IMR-90 (cell line): ENCODE data around the gene DOCK9. TPM values are rescaled to one million over a fixed set of nuclear protein-coding genes. Genes with fewer than 3 reads are reported as not detected.

ENCODE experiments used
- ATAC-seq: fragments of 200-7000 bp; cut with Tn5 transposase; 2 replicates; pipeline ENCODE4 v1.9.1; 2020; ENCODE audit warnings: low read depth, mild to moderate bottlenecking, moderate library complexity
- BruUV-seq: library from RNA; stranded (reverse); fragments of 400-500 nt; replicated peaks from 2 replicates; lab custom pipeline; 2021; lab: Mats Ljungman, UMichigan
- CTCF ChIA-PET: fragments of 300-600 bp; formaldehyde crosslinking; extraction: SDS; loops from one replicate; lab custom pipeline; 2021; ENCODE audit warnings: antibody characterized with exemption; lab: Yijun Ruan, JAX
- POLR2A ChIA-PET: fragments of 300-600 bp; sonication (Branson Sonifier 250); formaldehyde crosslinking; loops from one replicate; lab custom pipeline; 2022; ENCODE audit warnings: antibody characterized with exemption; ENCODE audit not compliant: unreplicated experiment; lab: Charles Lee
- DNase-seq: peaks from one replicate; pipeline ENCODE4 v3.0.0; 2013
- H2AFZ ChIP-seq: replicated peaks from 2 replicates; pipeline ENCODE3; 2013; ENCODE audit warnings: low read length, mild to moderate bottlenecking; ENCODE audit not compliant: poor library complexity
- H2AK5ac ChIP-seq: 2 replicates; pipeline ENCODE4 v1.6.1; 2013; ENCODE audit warnings: low read depth, low read length, inconsistent platforms
- H2AK9ac ChIP-seq: replicated peaks from 2 replicates; pipeline ENCODE3; 2013; ENCODE audit warnings: mild to moderate bottlenecking, low read depth, low read length, moderate library complexity; ENCODE audit not compliant: poor library complexity
- H2BK120ac ChIP-seq: 2 replicates; pipeline ENCODE4 v1.6.1; 2013; ENCODE audit warnings: low read depth, low read length, inconsistent platforms
- H2BK15ac ChIP-seq: 3 replicates; pipeline ENCODE4 v1.6.1; 2013; ENCODE audit warnings: low read depth, low read length, inconsistent platforms
- H2BK20ac ChIP-seq: 2 replicates; pipeline ENCODE4 v1.6.1; 2013; ENCODE audit warnings: low read depth, mild to moderate bottlenecking, inconsistent platforms, low read length, moderate library complexity
- H2BK5ac ChIP-seq: 2 replicates; pipeline ENCODE4 v1.6.1; 2013; ENCODE audit warnings: mild to moderate bottlenecking, low read depth, low read length, inconsistent platforms; ENCODE audit not compliant: poor library complexity, severe bottlenecking
- H3K14ac ChIP-seq: replicated peaks from 2 replicates; pipeline ENCODE4 v1.6.1; 2013; ENCODE audit warnings: low read depth, low read length, inconsistent platforms
- H3K18ac ChIP-seq: 2 replicates; pipeline ENCODE4 v1.6.1; 2013; ENCODE audit warnings: low read depth, low read length, control low read depth
- H3K23ac ChIP-seq: 2 replicates; pipeline ENCODE4 v1.6.1; 2013; ENCODE audit warnings: low read depth, low read length, inconsistent platforms
- H3K27ac ChIP-seq: 2 replicates; pipeline ENCODE4 v1.5.1; 2013; ENCODE audit warnings: mild to moderate bottlenecking, control low read depth, low read length; ENCODE audit not compliant: insufficient read depth
- H3K27me3 ChIP-seq: 2 replicates; pipeline ENCODE4 v1.6.1; 2013; ENCODE audit warnings: low read length; ENCODE audit not compliant: control insufficient read depth, insufficient read depth
- H3K36me3 ChIP-seq: 2 replicates; pipeline ENCODE4 v1.6.1; 2013; ENCODE audit warnings: low read length, mixed read lengths; ENCODE audit not compliant: control insufficient read depth, insufficient read depth
- H3K4ac ChIP-seq: 2 replicates; pipeline ENCODE4 v1.6.1; 2013; ENCODE audit warnings: low read depth, low read length, inconsistent platforms
- H3K4me1 ChIP-seq: 2 replicates; pipeline ENCODE4 v1.6.1; 2013; ENCODE audit warnings: low read length, mixed read lengths; ENCODE audit not compliant: control insufficient read depth, insufficient read depth
- H3K4me2 ChIP-seq: 2 replicates; pipeline ENCODE4 v1.6.1; 2013; ENCODE audit warnings: low read depth, mild to moderate bottlenecking, control low read depth, low read length, moderate library complexity
- H3K4me3 ChIP-seq: 2 replicates; pipeline ENCODE4 v1.5.1; 2013; ENCODE audit warnings: low read depth, mild to moderate bottlenecking, control low read depth, low read length, moderate library complexity; ENCODE audit not compliant: insufficient read depth
- H3K56ac ChIP-seq: 2 replicates; pipeline ENCODE4 v1.6.1; 2013; ENCODE audit warnings: low read length, inconsistent platforms; ENCODE audit not compliant: insufficient read depth; ENCODE audit errors: extremely low read depth
- H3K79me1 ChIP-seq, 2 experiments: 2 replicates each; pipeline ENCODE4 v1.6.1; 2013; ENCODE audit warnings: low read length in 2 of 2, inconsistent platforms in 1 of 2, low read depth in 1 of 2
- H3K9ac ChIP-seq: 2 replicates; pipeline ENCODE4 v1.6.1; 2013; ENCODE audit warnings: low read depth, low read length, control low read depth
- H3K9me1 ChIP-seq: 2 replicates; pipeline ENCODE4 v1.6.1; 2013; ENCODE audit warnings: low read length, inconsistent platforms; ENCODE audit not compliant: insufficient read depth
- H3K9me3 ChIP-seq: 2 replicates; pipeline ENCODE4 v1.6.1; 2013; ENCODE audit warnings: low read length; ENCODE audit not compliant: control insufficient read depth, insufficient read depth
- H4K20me1 ChIP-seq: 2 replicates; pipeline ENCODE4 v1.6.1; 2013; ENCODE audit warnings: low read length, inconsistent platforms; ENCODE audit not compliant: insufficient read depth
- H4K5ac ChIP-seq: 2 replicates; pipeline ENCODE4 v1.6.1; 2013; ENCODE audit warnings: mild to moderate bottlenecking, low read depth, low read length, control low read depth
- H4K8ac ChIP-seq, 2 experiments: 2 replicates each; pipeline ENCODE4 v1.6.1; 2013; ENCODE audit warnings: low read depth in 2 of 2, low read length in 2 of 2, control low read depth in 1 of 2, inconsistent platforms in 1 of 2
- H4K91ac ChIP-seq: 2 replicates; pipeline ENCODE4 v1.6.1; 2013; ENCODE audit warnings: low read depth, low read length, inconsistent platforms; ENCODE audit not compliant: insufficient read depth
- BHLHE40 ChIP-seq: fragments of 150-350 bp; IDR thresholded peaks from 2 replicates; pipeline ENCODE4 v1.6.1; 2016; ENCODE audit warnings: mild to moderate bottlenecking, low read depth, low read length
- CEBPB ChIP-seq: IDR thresholded peaks from 2 replicates; pipeline ENCODE4 v1.6.1; 2012; ENCODE audit warnings: low read depth, low read length, improper control_type of control experiment
- CHD1 ChIP-seq: IDR thresholded peaks from 2 replicates; pipeline ENCODE4 v1.6.1; 2012; ENCODE audit warnings: low read depth, low read length, improper control_type of control experiment
- FOS ChIP-seq: fragments of 150-350 bp; IDR thresholded peaks from 2 replicates; pipeline ENCODE4 v1.6.1; 2016; ENCODE audit warnings: low read depth, low read length
- MAFK ChIP-seq: IDR thresholded peaks from 2 replicates; pipeline ENCODE4 v1.6.1; 2012; ENCODE audit warnings: low read depth, low read length, improper control_type of control experiment
- MAZ ChIP-seq: IDR thresholded peaks from 2 replicates; pipeline ENCODE4 v1.6.1; 2012; ENCODE audit warnings: low read depth, mild to moderate bottlenecking, low read length, improper control_type of control experiment, moderate library complexity, borderline replicate concordance
- MXI1 ChIP-seq: IDR thresholded peaks from 2 replicates; pipeline ENCODE4 v1.6.1; 2012; ENCODE audit warnings: low read depth, mild to moderate bottlenecking, low read length, moderate library complexity, borderline replicate concordance
- NFE2L2 ChIP-seq: fragments of 150-350 bp; IDR thresholded peaks from 2 replicates; pipeline ENCODE4 v1.6.1; 2016; ENCODE audit warnings: low read depth, mild to moderate bottlenecking, low read length
- POLR2A ChIP-seq: IDR thresholded peaks from 2 replicates; pipeline ENCODE4 v1.6.1; 2012; ENCODE audit warnings: mild to moderate bottlenecking, low read depth, low read length
- RAD21 ChIP-seq: IDR thresholded peaks from 2 replicates; pipeline ENCODE4 v1.6.1; 2012; ENCODE audit warnings: low read length, improper control_type of control experiment
- RCOR1 ChIP-seq: IDR thresholded peaks from 2 replicates; pipeline ENCODE4 v1.6.1; 2012; ENCODE audit warnings: mild to moderate bottlenecking, low read length, improper control_type of control experiment; ENCODE audit not compliant: insufficient replicate concordance
- RFX5 ChIP-seq: IDR thresholded peaks from 2 replicates; pipeline ENCODE4 v1.8.0; 2012; ENCODE audit warnings: low read depth, mild to moderate bottlenecking, low read length, moderate library complexity
- SMC3 ChIP-seq: fragments of 150-350 bp; IDR thresholded peaks from 2 replicates; pipeline ENCODE4 v1.6.1; 2016; ENCODE audit warnings: low read depth, mild to moderate bottlenecking, antibody characterized with exemption, low read length, moderate library complexity
- WGBS, 2 experiments: methylation state at CpG; one replicate each; pipeline versions ENCODE4 v1.1.5 to v1.1.7; 2013; ENCODE audit warnings: missing lambda C conversion rate in 2 of 2; ENCODE audit not compliant: insufficient read length in 1 of 2; ENCODE audit errors: extremely low coverage in 2 of 2; 5-methylcytosine and 5-hydroxymethylcytosine counted together
- dilution Hi-C: fragments of 300-500 bp; cut with HindIII; formaldehyde crosslinking; loops from one replicate; pipeline ENCODE4 v1.14.3; 2018; ENCODE audit warnings: low sequenced_read_pairs; ENCODE audit not compliant: unreplicated experiment
- in situ Hi-C: fragments of 300-500 bp; cut with MboI; formaldehyde crosslinking; loops from 3 replicates; pipeline ENCODE4 v1.14.3; 2019; ENCODE audit warnings: low sequenced_read_pairs, inconsistent platforms, mixed read lengths
- intact Hi-C: fragments of 100-400 bp; cut with micrococcal nuclease; formaldehyde crosslinking; loops from 2 replicates; pipeline ENCODE4 v1.10.0; 2022
- polyA plus RNA-seq, 3 experiments: library from polyadenylated mRNA; depleted of rRNA; stranded (reverse); fragments of >200 nt; gene quantifications; 2 replicates each; pipeline ENCODE4 v1.2.3, GENCODE V29; 2012; ENCODE audit warnings: low replicate concordance in 1 of 3
- total RNA-seq: library from RNA; depleted of rRNA; stranded (reverse); fragments of >200 nt; gene quantifications from 2 replicates; pipeline ENCODE4 v1.2.3, GENCODE V29; 2012
- TF ChIP-seq, protein P1 (sequence below): fragments of 150-350 bp; IDR thresholded peaks from 2 replicates; pipeline ENCODE4 v1.6.1; 2016; ENCODE audit warnings: low read depth, mild to moderate bottlenecking, low read length, moderate library complexity, borderline replicate concordance
- TF ChIP-seq, protein P2 (sequence below): fragments of 150-350 bp; IDR thresholded peaks from 2 replicates; pipeline ENCODE4 v1.6.1; 2017; ENCODE audit warnings: mild to moderate bottlenecking, antibody characterized with exemption, low read length, low read depth
- TF ChIP-seq, protein P3 (sequence below): conservative IDR thresholded peaks from 2 replicates; pipeline ENCODE4 v1.5.1; 2012; ENCODE audit warnings: mild to moderate bottlenecking, low read depth, low read length, improper control_type of control experiment

The DOCK9 gene
- total and polyA plus RNA-seq, 2 of the 4 experiments (the other 2 are of a cell fraction), result 4.8 to 7.2 TPM

DNA sequence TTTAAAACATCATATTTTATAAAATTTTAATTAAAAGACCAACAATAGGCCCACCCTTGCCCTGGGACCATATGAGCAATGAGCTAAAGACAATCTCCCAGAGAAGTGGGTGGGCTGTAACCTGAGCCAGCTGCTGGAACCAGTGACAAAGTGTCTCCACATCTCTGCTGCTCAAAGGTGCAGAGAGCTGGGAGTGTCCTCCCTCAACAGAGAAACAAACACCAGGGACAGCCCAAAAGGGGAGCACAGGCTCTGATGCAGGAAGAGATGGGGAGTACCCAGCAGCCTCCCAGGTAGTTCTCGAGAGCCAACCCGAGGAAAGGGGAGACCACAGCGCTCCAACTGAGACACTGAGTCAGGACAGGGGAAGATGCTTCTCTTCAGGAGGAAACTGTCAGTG, 39.1 kb downstream of the DOCK9 start:
- 83% methylated on average over 3 of the region's 3 CpGs; no CpG with 5 or more reads in 1 of the 2 experiments for WGBS, 2 experiments
- dilution Hi-C loops (no loop called here), intact Hi-C loops (no loop called here), in situ Hi-C loops (no loop called here)
- H3K9me1 ChIP-seq, result peaks cover 3% of the 10 kb centered on the region
- TF ChIP-seq BHLHE40, result no peak
- no peak for TF ChIP-seq SMC3
- no peak for TF ChIP-seq CEBPB
- no peak for TF ChIP-seq RAD21
- TF ChIP-seq MAZ, result no peak
- TF ChIP-seq, protein P1, sequence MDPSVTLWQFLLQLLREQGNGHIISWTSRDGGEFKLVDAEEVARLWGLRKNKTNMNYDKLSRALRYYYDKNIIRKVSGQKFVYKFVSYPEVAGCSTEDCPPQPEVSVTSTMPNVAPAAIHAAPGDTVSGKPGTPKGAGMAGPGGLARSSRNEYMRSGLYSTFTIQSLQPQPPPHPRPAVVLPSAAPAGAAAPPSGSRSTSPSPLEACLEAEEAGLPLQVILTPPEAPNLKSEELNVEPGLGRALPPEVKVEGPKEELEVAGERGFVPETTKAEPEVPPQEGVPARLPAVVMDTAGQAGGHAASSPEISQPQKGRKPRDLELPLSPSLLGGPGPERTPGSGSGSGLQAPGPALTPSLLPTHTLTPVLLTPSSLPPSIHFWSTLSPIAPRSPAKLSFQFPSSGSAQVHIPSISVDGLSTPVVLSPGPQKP, result no peak
- no peak for TF ChIP-seq NFE2L2
- no peak for TF ChIP-seq POLR2A
- TF ChIP-seq RCOR1, result no peak
- TF ChIP-seq MAFK, result no peak
- TF ChIP-seq, protein P2, sequence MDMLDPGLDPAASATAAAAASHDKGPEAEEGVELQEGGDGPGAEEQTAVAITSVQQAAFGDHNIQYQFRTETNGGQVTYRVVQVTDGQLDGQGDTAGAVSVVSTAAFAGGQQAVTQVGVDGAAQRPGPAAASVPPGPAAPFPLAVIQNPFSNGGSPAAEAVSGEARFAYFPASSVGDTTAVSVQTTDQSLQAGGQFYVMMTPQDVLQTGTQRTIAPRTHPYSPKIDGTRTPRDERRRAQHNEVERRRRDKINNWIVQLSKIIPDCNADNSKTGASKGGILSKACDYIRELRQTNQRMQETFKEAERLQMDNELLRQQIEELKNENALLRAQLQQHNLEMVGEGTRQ, result no peak
- TF ChIP-seq, protein P3, sequence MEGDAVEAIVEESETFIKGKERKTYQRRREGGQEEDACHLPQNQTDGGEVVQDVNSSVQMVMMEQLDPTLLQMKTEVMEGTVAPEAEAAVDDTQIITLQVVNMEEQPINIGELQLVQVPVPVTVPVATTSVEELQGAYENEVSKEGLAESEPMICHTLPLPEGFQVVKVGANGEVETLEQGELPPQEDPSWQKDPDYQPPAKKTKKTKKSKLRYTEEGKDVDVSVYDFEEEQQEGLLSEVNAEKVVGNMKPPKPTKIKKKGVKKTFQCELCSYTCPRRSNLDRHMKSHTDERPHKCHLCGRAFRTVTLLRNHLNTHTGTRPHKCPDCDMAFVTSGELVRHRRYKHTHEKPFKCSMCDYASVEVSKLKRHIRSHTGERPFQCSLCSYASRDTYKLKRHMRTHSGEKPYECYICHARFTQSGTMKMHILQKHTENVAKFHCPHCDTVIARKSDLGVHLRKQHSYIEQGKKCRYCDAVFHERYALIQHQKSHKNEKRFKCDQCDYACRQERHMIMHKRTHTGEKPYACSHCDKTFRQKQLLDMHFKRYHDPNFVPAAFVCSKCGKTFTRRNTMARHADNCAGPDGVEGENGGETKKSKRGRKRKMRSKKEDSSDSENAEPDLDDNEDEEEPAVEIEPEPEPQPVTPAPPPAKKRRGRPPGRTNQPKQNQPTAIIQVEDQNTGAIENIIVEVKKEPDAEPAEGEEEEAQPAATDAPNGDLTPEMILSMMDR, result no peak
- no peak for TF ChIP-seq RFX5
- TF ChIP-seq FOS, result no peak
- TF ChIP-seq MXI1, result no peak
- TF ChIP-seq CHD1, result no peak
- peak overlapping the region; percentile 59 for H3K23ac ChIP-seq
- no peak overlapping the region for H3K27ac ChIP-seq
- H3K4me1 ChIP-seq, result peaks cover 11% of the 10 kb centered on the region
- no peak overlapping the region for H3K14ac ChIP-seq
- H2BK20ac ChIP-seq, result no peak overlapping the region
- H4K5ac ChIP-seq, result no peak overlapping the region
- no peak overlapping the region for H3K4ac ChIP-seq
- CTCF ChIA-PET, result no interaction called here
- H3K4me2 ChIP-seq, result no peak overlapping the region
- H4K8ac ChIP-seq, result no peak overlapping the region
- no peak overlapping the region for H2BK5ac ChIP-seq
- DNase-seq (no peak), ATAC-seq (peak; percentile 32; the same call in 1 of the 2 replicates)
- no peak overlapping the region; the same call in 1 of the 2 replicates for H4K91ac ChIP-seq
- no peak overlapping the region for H2BK120ac ChIP-seq
- H3K9me3 ChIP-seq, result peaks cover 8% of the 10 kb centered on the region
- peak overlapping the region; percentile 25 for H2AFZ ChIP-seq
- peaks cover 3 to 21% of the 10 kb centered on the region in 2 experiments; a peak in 2 of 4 replicates for H3K79me1 ChIP-seq
- no peak overlapping the region for H2AK5ac ChIP-seq
- no peak overlapping the region for H3K9ac ChIP-seq
- peak overlapping the region; percentile 73 for H2AK9ac ChIP-seq
- no TSS peak for BruUV-seq
- no peaks in the 10 kb centered on the region for H3K36me3 ChIP-seq
- H2BK15ac ChIP-seq, result no peak overlapping the region
- no peak overlapping the region for H3K18ac ChIP-seq
- no peaks in the 10 kb centered on the region for H4K20me1 ChIP-seq
- H3K27me3 ChIP-seq, result no peaks in the 10 kb centered on the region
- H3K56ac ChIP-seq, result no peak overlapping the region
- H3K4me3 ChIP-seq, result no peak overlapping the region
- POLR2A ChIA-PET, result no interaction called here
